SU-DHL-6 (cell line): Measurements from ENCODE around the gene MYPN.

Source experiments
- H2AFZ ChIP-seq: fragments of 200-600 bp; sonication (generic); 2 replicates; pipeline ENCODE4 v1.6.1; 2014; ENCODE audit warnings: low read depth, mild to moderate bottlenecking, moderate library complexity, mixed read lengths, antibody characterized with exemption, low read length; ENCODE audit not compliant: severe bottlenecking
- H3F3A ChIP-seq: fragments of 200-600 bp; shearing (Covaris generic); 2 replicates; pipeline ENCODE4 v1.6.0; 2016; ENCODE audit warnings: antibody characterized with exemption, mild to moderate bottlenecking; ENCODE audit not compliant: insufficient read depth
- H3K27ac ChIP-seq: fragments of 200-600 bp; sonication (generic); 2 replicates; pipeline ENCODE4 v1.5.1; 2016; ENCODE audit warnings: low read depth, mild to moderate bottlenecking, low read length, moderate library complexity, mixed read lengths
- H3K27me3 ChIP-seq: fragments of 200-600 bp; sonication (generic), shearing (Covaris generic); 2 replicates; pipeline ENCODE4 v1.6.0; 2014; ENCODE audit warnings: mild to moderate bottlenecking, low read length
- H3K36me3 ChIP-seq: fragments of 200-600 bp; sonication (generic); 2 replicates; pipeline ENCODE4 v1.6.1; 2014; ENCODE audit warnings: mild to moderate bottlenecking, low read length, mixed read lengths
- H3K4me2 ChIP-seq: fragments of 300-600, 200-600 bp; shearing (Covaris generic), sonication (generic); 2 replicates; pipeline ENCODE4 v1.6.0; 2014; ENCODE audit warnings: low read length, low read depth, mild to moderate bottlenecking; ENCODE audit not compliant: poor library complexity, severe bottlenecking
- H3K4me3 ChIP-seq: fragments of 200-600 bp; sonication (generic); 2 replicates; pipeline ENCODE4 v1.5.1; 2014; ENCODE audit warnings: antibody characterized with exemption, low read length, mild to moderate bottlenecking, mixed read lengths; ENCODE audit not compliant: insufficient read depth, poor library complexity, severe bottlenecking
- H3K79me2 ChIP-seq: fragments of 200-600 bp; sonication (generic); 2 replicates; pipeline ENCODE4 v1.6.1; 2014; ENCODE audit warnings: mild to moderate bottlenecking, low read length, moderate library complexity; ENCODE audit not compliant: insufficient read depth
- H3K9ac ChIP-seq: fragments of 200-600 bp; sonication (generic); 2 replicates; pipeline ENCODE4 v1.7.0; 2014; ENCODE audit warnings: mild to moderate bottlenecking, low read length
- H3K9me2 ChIP-seq: fragments of 200-600 bp; sonication (generic); replicated peaks from 2 replicates; pipeline ENCODE4 v1.6.1; 2014; ENCODE audit warnings: low read length; ENCODE audit not compliant: insufficient read depth
- H3K9me3 ChIP-seq: fragments of 200-600 bp; sonication (generic); 2 replicates; pipeline ENCODE4 v1.6.1; 2014; ENCODE audit warnings: low read length, mixed read lengths; ENCODE audit not compliant: insufficient read depth
- H4K20me1 ChIP-seq: fragments of 200-600 bp; sonication (generic); 2 replicates; pipeline ENCODE4 v1.6.1; 2014; ENCODE audit warnings: low read depth, mild to moderate bottlenecking, antibody characterized with exemption, low read length, moderate library complexity, mixed read lengths
- CTCF ChIP-seq: fragments of 200-600 bp; sonication (generic); IDR thresholded peaks from one replicate; pipeline ENCODE4 v1.5.1; 2017; ENCODE audit warnings: antibody characterized with exemption, mild to moderate bottlenecking, low read length, moderate library complexity; ENCODE audit not compliant: insufficient read depth, poor library complexity, severe bottlenecking
- EZH2phosphoT487 ChIP-seq: fragments of 200-600 bp; sonication (generic), shearing (Covaris generic); conservative IDR thresholded peaks from 2 replicates; pipeline ENCODE4 v1.6.1; 2018; ENCODE audit warnings: mild to moderate bottlenecking, antibody characterized with exemption, low read length, moderate library complexity, mixed read lengths

The MYPN gene

GRCh38 chr10:68107651-68108050, 1.6 kb upstream of the MYPN start:
- H3K4me3 ChIP-seq = no peak overlapping the region
- H3K9me2 ChIP-seq = no peaks in the 10 kb centered on the region
- no peaks in the 10 kb centered on the region for H4K20me1 ChIP-seq
- no peaks in the 10 kb centered on the region for H3F3A ChIP-seq
- no peak overlapping the region for H3K27ac ChIP-seq
- H3K9ac ChIP-seq = no peak overlapping the region
- H3K27me3 ChIP-seq = no peaks in the 10 kb centered on the region
- no peak overlapping the region for H3K4me2 ChIP-seq
- H3K36me3 ChIP-seq = no peaks in the 10 kb centered on the region
- TF ChIP-seq CTCF = no peak
- no peak for TF ChIP-seq EZH2phosphoT487
- H2AFZ ChIP-seq = no peak overlapping the region
- H3K79me2 ChIP-seq = no peaks in the 10 kb centered on the region
- H3K9me3 ChIP-seq = no peaks in the 10 kb centered on the region

DNA sequence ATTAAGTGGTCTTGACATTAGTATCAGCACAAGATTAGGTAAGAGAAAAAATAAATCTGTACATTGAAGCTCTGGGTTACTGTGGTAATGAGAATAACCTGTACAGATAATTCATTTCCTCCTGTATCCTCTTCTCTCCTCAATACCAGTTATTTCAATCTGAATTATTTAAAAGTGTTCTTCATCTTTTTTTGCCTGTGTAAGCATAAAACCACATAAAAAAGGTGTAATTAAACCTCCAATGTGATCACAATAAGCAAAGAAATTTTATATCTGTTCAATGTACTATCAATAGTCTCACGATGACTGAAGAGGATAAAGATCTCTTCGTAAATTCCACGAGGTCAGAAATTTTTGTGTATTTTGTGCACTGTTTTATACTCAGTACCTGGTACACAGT, 1.2 kb upstream of the MYPN start:
- no peaks in the 10 kb centered on the region for H3K9me3 ChIP-seq
- no peak overlapping the region for H3K9ac ChIP-seq
- no peak for TF ChIP-seq CTCF
- TF ChIP-seq EZH2phosphoT487 = no peak
- no peaks in the 10 kb centered on the region for H3F3A ChIP-seq
- no peaks in the 10 kb centered on the region for H3K36me3 ChIP-seq
- no peaks in the 10 kb centered on the region for H3K79me2 ChIP-seq
- no peak overlapping the region for H2AFZ ChIP-seq
- H4K20me1 ChIP-seq = no peaks in the 10 kb centered on the region
- H3K4me3 ChIP-seq = no peak overlapping the region
- no peak overlapping the region for H3K27ac ChIP-seq
- H3K27me3 ChIP-seq = no peaks in the 10 kb centered on the region
- H3K9me2 ChIP-seq = no peaks in the 10 kb centered on the region
- no peak overlapping the region for H3K4me2 ChIP-seq

- Histone ChIP-seq H3K79me2 (no peaks in the 10 kb centered on the region), H3K9me2 (no peaks in the 10 kb centered on the region), H3K9me3 (no peaks in the 10 kb centered on the region), H3K27me3 (no peaks in the 10 kb centered on the region), H4K20me1 (no peaks in the 10 kb centered on the region), H3K27ac (no peak overlapping the region), H3K9ac (no peak overlapping the region), H2AFZ (no peak overlapping the region), H3F3A (no peaks in the 10 kb centered on the region), H3K36me3 (no peaks in the 10 kb centered on the region), H3K4me2 (no peak overlapping the region), H3K4me3 (no peak overlapping the region)
- TF ChIP-seq EZH2phosphoT487 (no peak), CTCF (no peak)
Measured at GRCh38 chr10:68108653-68109052, 635 bp upstream of the MYPN start.

- Histone ChIP-seq H3F3A (no peaks in the 10 kb centered on the region), H2AFZ (no peak overlapping the region), H3K4me2 (no peak overlapping the region), H3K27ac (no peak overlapping the region), H3K79me2 (no peaks in the 10 kb centered on the region), H3K9me2 (no peaks in the 10 kb centered on the region), H3K4me3 (no peak overlapping the region), H3K9me3 (no peaks in the 10 kb centered on the region), H4K20me1 (no peaks in the 10 kb centered on the region), H3K9ac (no peak overlapping the region), H3K27me3 (no peaks in the 10 kb centered on the region), H3K36me3 (no peaks in the 10 kb centered on the region)
- TF ChIP-seq EZH2phosphoT487 (no peak), CTCF (no peak)
Measured at GRCh38 chr10:68110027-68110426, 739 bp downstream of the MYPN start.
